H9 (cell line): ENCODE measurements around the gene VSIG8. TPM values are rescaled to one million over a fixed set of nuclear protein-coding genes. Genes with fewer than 3 reads are reported as not detected.

Source experiments
- DNase-seq: peaks from one replicate; pipeline ENCODE4 v3.0.0-alpha.2; 2017
- H2AFZ ChIP-seq: one replicate; pipeline ENCODE4 v1.6.1; 2013; ENCODE audit warnings: mild to moderate bottlenecking, low read length, control low read depth, moderate library complexity
- H2AK5ac ChIP-seq: 2 replicates; pipeline ENCODE4 v1.6.1; 2013; ENCODE audit warnings: low read length, control low read depth, mixed read lengths; ENCODE audit not compliant: insufficient read length
- H2BK120ac ChIP-seq: one replicate; pipeline ENCODE4 v1.6.1; 2013; ENCODE audit warnings: low read depth, mild to moderate bottlenecking, low read length, control low read depth, inconsistent platforms; ENCODE audit not compliant: poor library complexity, severe bottlenecking
- H2BK12ac ChIP-seq: 2 replicates; pipeline ENCODE4 v1.6.1; 2013; ENCODE audit warnings: low read length, control low read depth, mixed read lengths, low read depth; ENCODE audit not compliant: insufficient read length
- H2BK15ac ChIP-seq: 2 replicates; pipeline ENCODE4 v1.6.1; 2013; ENCODE audit warnings: low read depth, low read length, control low read depth
- H2BK20ac ChIP-seq: one replicate; pipeline ENCODE4 v1.6.1; 2013; ENCODE audit warnings: low read depth, mild to moderate bottlenecking, low read length, control low read depth, inconsistent platforms; ENCODE audit not compliant: poor library complexity, severe bottlenecking
- H2BK5ac ChIP-seq: 2 replicates; pipeline ENCODE4 v1.6.1; 2013; ENCODE audit warnings: low read length, control low read depth, mixed read lengths; ENCODE audit not compliant: insufficient read length
- H3K14ac ChIP-seq: 2 replicates; pipeline ENCODE4 v1.6.1; 2013; ENCODE audit warnings: low read length, control low read depth; ENCODE audit not compliant: insufficient read depth
- H3K18ac ChIP-seq: 2 replicates; pipeline ENCODE4 v1.6.1; 2013; ENCODE audit warnings: low read depth, mild to moderate bottlenecking, mixed read lengths, low read length, control low read depth; ENCODE audit not compliant: insufficient read length
- H3K23ac ChIP-seq: 2 replicates; pipeline ENCODE4 v1.6.1; 2013; ENCODE audit warnings: low read length, control low read depth, mixed read lengths, low read depth; ENCODE audit not compliant: insufficient read length
- H3K23me2 ChIP-seq: 2 replicates; pipeline ENCODE4 v1.6.1; 2013; ENCODE audit warnings: low read depth, mild to moderate bottlenecking, mixed read lengths, low read length, control low read depth; ENCODE audit not compliant: insufficient read length, poor library complexity, severe bottlenecking
- H3K27ac ChIP-seq: 2 replicates; pipeline ENCODE4 v1.5.1; 2013; ENCODE audit warnings: low read length, control low read depth, mixed read lengths, low read depth; ENCODE audit not compliant: insufficient read length
- H3K27me3 ChIP-seq: 2 replicates; pipeline ENCODE4 v1.6.1; 2013; ENCODE audit warnings: low read length, control low read depth, inconsistent platforms; ENCODE audit not compliant: insufficient read depth
- H3K4ac ChIP-seq: 2 replicates; pipeline ENCODE4 v1.6.1; 2013; ENCODE audit warnings: low read depth, mild to moderate bottlenecking, control low read depth, inconsistent platforms, low read length, moderate library complexity
- H3K4me1 ChIP-seq: 2 replicates; pipeline ENCODE4 v1.6.1; 2013; ENCODE audit warnings: low read length, control low read depth, inconsistent platforms; ENCODE audit not compliant: insufficient read depth
- H3K4me2 ChIP-seq: 2 replicates; pipeline ENCODE4 v1.6.1; 2013; ENCODE audit warnings: low read length, control low read depth, mixed read lengths; ENCODE audit not compliant: insufficient read length, insufficient read depth
- H3K56ac ChIP-seq: 2 replicates; pipeline ENCODE4 v1.6.1; 2013; ENCODE audit warnings: low read depth, mild to moderate bottlenecking, mixed read lengths, low read length, control low read depth; ENCODE audit not compliant: insufficient read length
- H3K79me1 ChIP-seq: 2 replicates; pipeline ENCODE4 v1.6.1; 2013; ENCODE audit warnings: low read depth, mild to moderate bottlenecking, moderate library complexity, low read length, control low read depth, inconsistent platforms; ENCODE audit not compliant: insufficient read depth, poor library complexity, severe bottlenecking
- H3K79me2 ChIP-seq: 2 replicates; pipeline ENCODE4 v1.6.1; 2013; ENCODE audit warnings: low read length, control low read depth, inconsistent platforms; ENCODE audit not compliant: insufficient read depth
- H3K9ac ChIP-seq: 2 replicates; pipeline ENCODE4 v1.6.1; 2013; ENCODE audit warnings: low read length, control low read depth, mixed read lengths; ENCODE audit not compliant: insufficient read length; ENCODE audit errors: extremely low read depth
- H3K9me3 ChIP-seq: one replicate; pipeline ENCODE4 v1.6.1; 2013; ENCODE audit warnings: low read depth, low read length, inconsistent platforms; ENCODE audit not compliant: control insufficient read depth
- H3T11ph ChIP-seq: one replicate; pipeline ENCODE4 v1.6.1; 2013; ENCODE audit warnings: mild to moderate bottlenecking, low read length, control low read depth, inconsistent platforms
- H4K20me1 ChIP-seq: one replicate; pipeline ENCODE4 v1.6.1; 2013; ENCODE audit not compliant: control insufficient read depth, insufficient read length, insufficient read depth
- H4K5ac ChIP-seq: 2 replicates; pipeline ENCODE4 v1.6.1; 2013; ENCODE audit warnings: low read depth, mild to moderate bottlenecking, mixed read lengths, low read length, control low read depth; ENCODE audit not compliant: insufficient read length
- H4K8ac ChIP-seq: replicated peaks from 2 replicates; pipeline ENCODE4 v1.6.1; 2013; ENCODE audit warnings: low read length, control low read depth, mixed read lengths, low read depth; ENCODE audit not compliant: insufficient read length
- H4K91ac ChIP-seq: 2 replicates; pipeline ENCODE4 v1.6.1; 2013; ENCODE audit warnings: low read depth, mild to moderate bottlenecking, moderate library complexity, mixed read lengths, low read length, control low read depth; ENCODE audit not compliant: insufficient read length
- H3K27ac Mint-ChIP-seq, 3 experiments: 2 replicates in 2 of 3; 3 replicates in 1 of 3; pipeline ENCODE4 v1.8.0; 2020 to 2021; ENCODE audit warnings: mixed read lengths in 3 of 3, mild to moderate bottlenecking in 1 of 3, moderate library complexity in 1 of 3
- H3K27me3 Mint-ChIP-seq: 2 replicates; pipeline ENCODE4 v1.8.0; 2021; ENCODE audit warnings: low read depth, mild to moderate bottlenecking, moderate library complexity, mixed read lengths
- H3K36me3 Mint-ChIP-seq, 3 experiments: 2 replicates in 2 of 3; 3 replicates in 1 of 3; pipeline ENCODE4 v1.8.0; 2020 to 2021; ENCODE audit warnings: low read depth in 3 of 3, mixed read lengths in 3 of 3; ENCODE audit not compliant: insufficient read depth in 1 of 3
- H3K4me1 Mint-ChIP-seq, 2 experiments: 2 replicates each; pipeline ENCODE4 v1.8.0; 2020; ENCODE audit warnings: mixed read lengths in 2 of 2
- H3K4me3 Mint-ChIP-seq, 2 experiments: 2 replicates in 1 of 2; 3 replicates in 1 of 2; pipeline ENCODE4 v1.8.0; 2020 to 2021; ENCODE audit warnings: mild to moderate bottlenecking in 2 of 2, mixed read lengths in 2 of 2, moderate library complexity in 1 of 2
- H3K9me3 Mint-ChIP-seq, 2 experiments: 2 replicates in 1 of 2; 3 replicates in 1 of 2; pipeline ENCODE4 v1.8.0; 2020; ENCODE audit warnings: mild to moderate bottlenecking in 2 of 2, mixed read lengths in 2 of 2, moderate library complexity in 1 of 2
- WGBS: extraction: QIAGEN DNeasy Blood & Tissue Kit; methylation state at CpG from one replicate; pipeline ENCODE4 v1.1.7; 2013; ENCODE audit warnings: missing lambda C conversion rate, low lambda C conversion rate, mixed read lengths; ENCODE audit not compliant: insufficient read length; ENCODE audit errors: extremely low coverage; 5-methylcytosine and 5-hydroxymethylcytosine counted together
- total RNA-seq: library from RNA; stranded (reverse); gene quantifications from 2 replicates; pipeline ENCODE4 v1.2.1, GENCODE V29; 2021
- TF ChIP-seq, protein P1 (sequence below): fragments of 200-600 bp; sonication (generic); conservative IDR thresholded peaks from 3 replicates; pipeline ENCODE4 v1.8.0; 2021; ENCODE audit warnings: antibody characterized with exemption, mild to moderate bottlenecking

The VSIG8 gene
- total RNA-seq, 1 experiment from 2014 or later = not detected

DNA sequence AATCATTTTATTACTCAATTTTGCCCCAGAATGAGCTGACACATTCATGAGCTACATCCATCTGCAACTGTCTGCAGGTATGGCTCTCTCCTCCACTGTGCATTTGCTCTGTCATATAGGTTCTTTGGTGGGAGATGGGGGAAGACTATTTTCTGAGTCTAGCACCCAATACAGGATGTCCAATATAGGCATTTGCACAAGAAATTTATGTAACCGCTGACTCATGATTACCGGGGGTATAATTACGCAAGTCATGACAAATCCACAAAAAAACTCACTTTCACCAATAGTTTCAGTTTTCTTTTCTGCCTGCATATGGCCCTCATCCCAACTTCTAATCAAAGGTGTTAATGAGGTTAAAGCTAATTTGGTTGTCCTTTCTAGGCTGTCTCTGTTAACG lies 17.5 kb upstream of the VSIG8 start:
- no peak overlapping the region for H4K5ac ChIP-seq
- no peak overlapping the region for H2BK12ac ChIP-seq
- H3K4me3 Mint-ChIP-seq = no peak overlapping the region
- H3K27ac Mint-ChIP-seq = no peak overlapping the region
- no peaks in the 10 kb centered on the region for H3K23me2 ChIP-seq
- H4K91ac ChIP-seq = no peak overlapping the region
- no peaks in the 10 kb centered on the region for H4K20me1 ChIP-seq
- no peak overlapping the region for H2AK5ac ChIP-seq
- no peak overlapping the region for H3K4me2 ChIP-seq
- no peaks in the 10 kb centered on the region for H3K79me1 ChIP-seq
- no peak overlapping the region for H3K23ac ChIP-seq
- H3K4ac ChIP-seq = no peak overlapping the region
- H2BK15ac ChIP-seq = no peak overlapping the region
- no peak overlapping the region for H3K27ac ChIP-seq
- TF ChIP-seq, protein P1, sequence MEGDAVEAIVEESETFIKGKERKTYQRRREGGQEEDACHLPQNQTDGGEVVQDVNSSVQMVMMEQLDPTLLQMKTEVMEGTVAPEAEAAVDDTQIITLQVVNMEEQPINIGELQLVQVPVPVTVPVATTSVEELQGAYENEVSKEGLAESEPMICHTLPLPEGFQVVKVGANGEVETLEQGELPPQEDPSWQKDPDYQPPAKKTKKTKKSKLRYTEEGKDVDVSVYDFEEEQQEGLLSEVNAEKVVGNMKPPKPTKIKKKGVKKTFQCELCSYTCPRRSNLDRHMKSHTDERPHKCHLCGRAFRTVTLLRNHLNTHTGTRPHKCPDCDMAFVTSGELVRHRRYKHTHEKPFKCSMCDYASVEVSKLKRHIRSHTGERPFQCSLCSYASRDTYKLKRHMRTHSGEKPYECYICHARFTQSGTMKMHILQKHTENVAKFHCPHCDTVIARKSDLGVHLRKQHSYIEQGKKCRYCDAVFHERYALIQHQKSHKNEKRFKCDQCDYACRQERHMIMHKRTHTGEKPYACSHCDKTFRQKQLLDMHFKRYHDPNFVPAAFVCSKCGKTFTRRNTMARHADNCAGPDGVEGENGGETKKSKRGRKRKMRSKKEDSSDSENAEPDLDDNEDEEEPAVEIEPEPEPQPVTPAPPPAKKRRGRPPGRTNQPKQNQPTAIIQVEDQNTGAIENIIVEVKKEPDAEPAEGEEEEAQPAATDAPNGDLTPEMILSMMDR = no peak
- no peaks in the 10 kb centered on the region for H3K4me1 ChIP-seq
- no peaks in the 10 kb centered on the region for H3K79me2 ChIP-seq
- no peak overlapping the region for H3T11ph ChIP-seq
- H2BK120ac ChIP-seq = no peak overlapping the region
- H2AFZ ChIP-seq = no peak overlapping the region
- no peak overlapping the region for H3K18ac ChIP-seq
- H3K9ac ChIP-seq = no peak overlapping the region
- no peak overlapping the region for H2BK20ac ChIP-seq
- H3K27me3 Mint-ChIP-seq = peaks cover 3% of the 10 kb centered on the region
- WGBS = no CpG with 5 or more reads among the region's 4 CpGs
- no peak for DNase-seq
- H3K9me3 ChIP-seq = no peaks in the 10 kb centered on the region
- no peak overlapping the region for H3K56ac ChIP-seq
- no peaks in the 10 kb centered on the region for H3K36me3 Mint-ChIP-seq
- H4K8ac ChIP-seq = no peak overlapping the region
- no peak overlapping the region for H3K14ac ChIP-seq
- no peaks in the 10 kb centered on the region for H3K9me3 Mint-ChIP-seq
- no peaks in the 10 kb centered on the region for H3K27me3 ChIP-seq
- no peaks in the 10 kb centered on the region for H3K4me1 Mint-ChIP-seq
- H2BK5ac ChIP-seq = no peak overlapping the region
